HG03175 (cell line): ENCODE measurements around the gene UNC79.

Experiments
- ATAC-seq: cut with Tn5 transposase; IDR thresholded peaks from one replicate; pipeline ENCODE4 v1.9.1; 2021; ENCODE audit warnings: mild to moderate bottlenecking, moderate library complexity; ENCODE audit not compliant: unreplicated experiment

Gene UNC79

DNA sequence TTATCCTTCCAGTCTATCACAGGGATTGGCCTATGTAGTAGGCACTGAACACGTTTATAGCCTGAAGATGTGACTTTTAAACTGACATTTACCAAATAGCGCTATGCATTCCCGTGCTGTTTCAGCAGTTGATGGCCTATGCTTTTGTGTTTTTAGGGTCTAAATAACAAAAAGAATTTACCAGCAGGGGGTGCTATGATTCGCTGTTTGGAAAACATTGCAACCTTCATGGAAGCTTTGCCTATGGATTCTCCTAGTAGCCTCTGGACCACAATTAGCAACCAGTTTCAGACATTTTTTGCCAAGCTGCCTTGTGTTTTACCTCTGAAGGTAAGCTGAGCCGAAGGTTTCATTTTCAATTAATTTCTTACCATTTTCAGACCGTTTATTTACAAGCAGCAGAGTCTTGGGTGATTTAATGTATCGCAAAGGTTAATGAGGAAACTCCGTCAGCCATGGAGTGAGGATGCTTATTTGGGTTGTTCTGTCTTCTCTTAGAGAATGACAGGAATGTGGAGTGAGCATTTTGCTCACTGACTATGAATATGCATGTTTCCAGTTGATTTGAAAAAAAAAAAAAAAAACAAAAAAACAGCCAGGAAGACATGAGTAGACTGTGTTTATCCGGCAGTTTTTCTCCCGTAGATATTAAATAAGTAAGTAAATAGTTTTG is 224.5 kb downstream of the UNC79 start:
- no peak for ATAC-seq

DNA sequence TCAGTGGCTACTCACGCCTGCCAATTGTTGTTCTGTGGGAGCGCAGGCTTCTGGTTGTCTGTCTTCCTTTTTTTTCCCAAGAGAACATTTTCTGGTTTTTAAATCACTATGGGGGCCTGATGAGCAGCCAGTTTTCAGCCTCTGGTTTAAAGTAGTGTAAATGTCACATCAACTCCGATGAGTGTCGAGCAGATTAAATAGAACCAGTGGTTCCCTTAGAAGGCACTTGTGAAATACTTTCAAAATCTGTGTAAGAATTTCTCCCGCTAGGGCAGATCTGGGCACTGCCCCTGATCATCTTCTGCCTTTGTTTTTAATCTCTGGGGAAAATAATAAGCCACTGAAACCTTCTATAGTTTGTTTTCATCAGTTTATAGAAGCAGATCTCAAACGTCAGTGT is 227.1 kb downstream of the UNC79 start:
- no peak for ATAC-seq

DNA sequence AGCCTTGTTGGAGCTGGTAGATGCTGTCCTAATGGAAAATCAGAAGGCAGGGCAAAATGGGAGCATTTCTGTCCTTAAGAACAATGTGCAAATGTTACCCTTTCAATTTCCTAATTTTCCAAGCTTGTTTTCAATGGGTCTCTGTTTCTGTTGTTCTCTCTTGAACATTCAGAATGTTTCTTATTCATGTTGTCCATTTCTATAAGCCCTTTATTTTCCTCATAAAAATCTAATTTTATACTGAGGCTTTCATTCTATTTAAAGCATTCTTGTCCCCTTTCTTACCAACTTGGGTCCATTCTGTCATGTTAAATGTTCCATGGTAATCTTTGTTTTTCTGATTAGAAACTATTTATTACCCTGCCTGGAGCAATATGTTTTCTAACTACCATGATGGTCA is 232.6 kb downstream of the UNC79 start:
- ATAC-seq: no peak

DNA sequence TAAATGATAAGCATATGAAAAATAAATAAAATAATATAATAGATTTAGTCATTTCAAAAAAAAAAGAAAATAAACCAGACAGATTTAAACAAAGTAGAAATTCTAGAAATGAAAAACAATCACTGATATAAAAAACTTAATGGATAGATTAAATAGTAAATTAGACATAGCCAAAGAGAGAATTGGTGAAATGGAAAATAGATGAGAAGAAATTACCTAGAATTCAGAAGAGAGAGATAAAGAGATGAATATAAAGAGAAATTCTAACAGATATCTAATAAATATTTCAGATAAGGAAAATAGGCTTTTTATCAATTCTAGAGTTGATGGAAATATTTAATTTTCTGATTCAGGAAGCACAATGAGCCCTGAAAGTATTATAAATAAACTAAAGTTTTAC is 234.4 kb downstream of the UNC79 start:
- ATAC-seq: no peak

DNA sequence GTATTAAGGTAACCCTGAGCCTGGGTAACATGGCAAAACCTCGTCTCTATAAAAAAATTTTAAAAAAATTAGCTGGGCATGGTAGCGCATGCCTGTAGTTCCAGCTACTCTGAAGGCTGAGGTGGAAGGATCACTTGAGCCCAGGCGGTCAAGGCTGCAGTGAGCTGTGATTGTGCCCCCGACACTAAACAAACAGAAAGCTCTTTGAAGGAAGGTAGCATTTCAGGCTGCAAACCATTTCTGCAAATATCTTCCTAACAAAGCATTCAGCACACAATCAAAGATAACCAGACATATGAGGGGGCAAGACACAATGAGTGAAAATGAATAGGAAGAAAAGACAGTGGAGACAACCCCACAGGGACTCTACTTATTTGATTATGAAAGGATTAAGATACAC is 238.9 kb downstream of the UNC79 start:
- ATAC-seq: no peak

DNA sequence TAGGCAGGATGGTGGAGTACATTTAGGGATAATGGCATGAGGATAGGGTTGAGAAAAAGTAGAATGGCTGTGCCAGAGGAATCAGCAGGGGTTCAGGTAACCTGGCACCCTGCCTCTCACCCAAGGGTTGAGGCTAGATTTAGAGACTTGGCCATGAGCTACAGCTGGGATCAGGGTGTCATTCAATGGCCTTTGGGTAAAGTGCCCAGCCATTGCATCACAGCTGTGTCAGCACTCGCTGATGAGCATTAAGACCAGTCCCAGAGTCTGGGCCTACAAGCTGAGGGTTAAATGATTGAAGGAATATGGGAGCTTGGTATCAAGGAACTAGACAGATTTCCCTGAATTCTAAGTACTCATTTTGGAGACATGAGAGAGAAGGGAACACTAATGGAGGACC is 243.6 kb downstream of the UNC79 start:
- ATAC-seq: no peak

DNA sequence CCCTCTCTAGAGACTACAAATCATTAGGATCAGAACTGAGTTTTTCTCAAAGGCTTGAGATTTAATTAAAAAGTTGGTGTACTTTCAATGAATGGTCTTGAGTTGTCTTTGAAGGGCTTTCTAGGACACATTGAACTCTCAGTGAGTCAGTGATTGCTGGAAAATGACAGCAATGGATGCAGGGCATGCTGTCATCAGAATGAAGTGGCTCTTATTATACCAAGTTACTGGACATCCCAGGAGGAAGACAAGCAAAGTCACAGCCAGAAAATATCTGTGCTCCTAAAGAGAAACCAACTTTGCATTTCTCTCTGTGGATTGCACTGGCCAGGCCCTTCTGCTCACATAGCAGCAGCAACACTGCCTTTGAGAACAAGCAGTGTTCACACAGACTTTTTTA is 244.9 kb downstream of the UNC79 start:
- ATAC-seq: no peak

DNA sequence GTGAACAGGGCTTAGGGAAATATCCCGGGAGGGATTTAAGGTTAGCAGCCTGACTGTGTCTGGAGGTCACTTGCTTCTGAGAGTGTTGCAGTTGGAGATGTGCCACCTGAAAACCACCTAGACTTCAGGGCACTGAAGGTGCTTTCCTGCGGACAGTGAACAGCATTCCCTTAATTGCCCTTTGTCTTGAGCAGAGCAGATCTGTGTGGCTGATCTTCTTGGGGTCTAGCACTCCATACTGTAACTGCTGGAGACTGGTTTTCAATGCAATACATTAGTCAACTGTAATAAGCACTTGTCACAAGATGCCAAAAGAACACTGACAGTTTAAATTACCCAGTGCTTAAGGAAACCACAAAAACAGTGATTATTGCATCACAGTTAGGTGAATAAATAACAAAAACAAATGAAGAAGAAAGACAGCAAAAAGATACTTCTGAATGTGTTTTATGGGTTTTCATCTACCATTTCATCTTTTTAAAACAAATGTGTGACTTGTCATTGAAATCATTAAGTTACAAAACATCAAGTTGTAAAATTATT is 245.7 kb downstream of the UNC79 start:
- ATAC-seq: no peak

DNA sequence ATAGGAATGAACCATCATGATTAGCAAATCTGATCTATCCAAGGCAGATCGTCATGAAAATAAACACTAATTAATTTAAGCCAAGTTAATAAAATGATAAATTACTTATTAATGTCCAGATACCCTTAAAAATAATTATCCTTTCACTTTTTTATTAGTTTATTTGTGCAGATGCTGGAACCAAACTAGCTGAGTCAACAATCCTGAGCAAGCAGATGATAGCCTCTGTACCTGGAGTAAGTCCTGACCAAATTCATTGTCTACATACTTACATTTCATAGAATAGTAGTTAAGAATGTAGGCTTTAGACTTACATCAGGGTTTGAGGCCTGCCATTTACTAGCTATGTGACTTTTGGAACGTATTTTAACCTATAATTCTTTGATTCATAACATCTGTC is 251.7 kb downstream of the UNC79 start:
- no peak for ATAC-seq

DNA sequence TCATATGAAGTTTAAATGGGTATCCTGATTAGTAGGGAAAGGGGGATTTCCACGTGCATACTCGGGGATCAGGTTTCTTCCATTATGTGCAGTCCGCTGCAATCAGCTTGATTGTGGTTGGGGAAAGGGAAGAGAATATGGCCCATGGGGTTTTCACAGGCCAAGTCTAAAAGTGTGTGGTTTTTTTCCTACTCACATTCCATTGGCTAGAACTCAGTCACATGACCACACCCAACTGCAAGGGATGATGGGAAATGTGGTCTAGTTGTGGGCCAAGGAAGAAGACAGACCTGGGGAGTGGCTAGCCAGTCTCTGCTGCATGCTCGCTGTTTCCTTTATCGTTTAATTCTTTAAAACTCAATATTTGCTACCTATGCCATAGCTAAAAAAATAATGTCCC is 252.5 kb downstream of the UNC79 start:
- ATAC-seq: no peak

DNA sequence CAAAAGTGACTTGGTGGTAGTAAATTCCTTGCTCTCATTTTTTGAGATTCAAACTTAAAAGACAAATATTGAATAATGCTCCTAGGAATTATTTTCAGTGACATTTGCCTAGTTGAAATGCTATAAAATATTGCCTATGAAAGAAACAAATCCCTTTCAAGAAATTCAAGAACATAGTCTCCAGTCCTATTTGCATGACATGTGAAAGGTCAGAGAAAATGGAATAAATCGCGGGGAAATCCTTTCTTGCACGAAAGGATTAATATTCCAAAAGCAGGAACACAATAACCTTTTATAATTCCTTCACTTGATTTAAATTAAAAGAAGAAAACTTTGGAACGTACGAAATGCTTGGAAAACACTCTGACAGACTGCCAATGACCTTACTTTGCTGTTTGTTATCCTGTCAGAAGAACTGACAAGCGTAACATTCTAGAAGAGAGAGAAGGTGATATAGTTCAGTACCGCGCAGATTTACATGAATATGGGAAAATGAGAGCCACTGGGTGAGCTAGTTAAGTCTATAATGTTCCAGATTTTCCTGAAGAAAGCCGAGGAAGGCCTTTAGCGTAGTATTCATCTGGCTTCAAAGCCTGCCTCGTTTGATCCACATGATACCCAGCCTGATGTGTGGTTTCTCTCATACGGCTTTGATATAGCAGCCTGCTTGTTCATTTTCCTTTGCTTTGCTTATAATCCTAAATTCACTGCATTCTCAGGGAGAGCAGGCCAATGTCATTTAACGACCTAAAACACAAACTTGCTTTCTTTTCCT is 254.6 kb downstream of the UNC79 start:
- no peak for ATAC-seq

DNA sequence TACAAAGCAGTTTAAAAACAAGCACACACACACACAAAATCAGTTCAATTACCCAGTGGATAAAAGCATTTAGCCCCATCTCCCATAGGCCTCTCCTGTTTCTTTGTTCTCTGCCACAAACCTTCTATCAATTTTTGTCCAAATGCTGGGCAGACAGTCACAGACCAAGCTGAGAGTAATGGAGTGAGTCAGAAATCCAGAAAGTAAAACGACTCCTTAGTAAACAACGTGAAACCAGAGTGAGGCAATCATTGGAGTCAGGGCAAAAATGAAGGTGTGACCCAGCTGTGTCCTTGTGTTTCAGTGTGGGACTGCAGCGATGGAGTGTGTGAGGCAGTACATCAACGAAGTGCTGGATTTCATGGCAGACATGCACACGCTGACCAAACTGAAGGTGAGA is 255.5 kb downstream of the UNC79 start:
- no peak for ATAC-seq

DNA sequence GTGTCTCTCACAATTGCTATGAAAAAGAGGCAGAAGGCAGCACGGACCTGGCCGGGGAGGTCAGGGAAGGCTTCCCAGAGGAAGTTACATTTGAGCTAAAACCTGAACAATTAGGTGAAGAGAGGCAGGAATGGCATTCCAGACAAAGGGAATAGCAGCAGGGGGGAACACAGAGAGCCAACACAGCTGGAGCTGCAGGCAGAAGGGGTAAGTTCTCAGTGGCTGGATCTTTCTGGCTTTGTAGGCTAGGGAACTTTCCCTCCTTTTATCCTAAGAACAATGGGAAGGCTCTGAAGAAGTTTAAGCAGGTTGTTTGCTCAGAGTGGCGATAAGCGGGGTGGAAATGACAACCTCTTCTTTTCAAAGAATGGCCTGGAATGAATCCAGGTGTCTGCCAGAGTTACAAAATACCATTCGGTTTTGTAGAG is 257.5 kb downstream of the UNC79 start:
- no peak for ATAC-seq

DNA sequence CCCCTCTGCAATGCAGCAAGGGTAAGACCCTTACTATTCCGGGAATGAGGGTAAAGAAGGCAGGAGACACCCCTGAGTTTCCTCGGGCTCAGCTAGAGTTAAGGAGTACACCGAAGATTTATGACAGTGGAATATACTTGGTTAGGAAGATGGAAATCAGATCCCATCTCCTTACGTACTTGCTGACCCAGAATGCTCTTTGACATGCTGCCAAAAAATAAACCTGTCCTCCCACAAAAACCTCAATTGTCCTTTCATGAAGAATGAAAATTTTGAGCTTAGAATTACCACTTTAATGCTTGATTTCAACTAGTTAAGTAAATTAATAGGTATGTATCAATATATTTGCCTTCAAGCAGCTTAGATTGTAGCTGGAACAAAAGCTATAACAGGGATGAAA is 258.1 kb downstream of the UNC79 start:
- ATAC-seq: no peak

DNA sequence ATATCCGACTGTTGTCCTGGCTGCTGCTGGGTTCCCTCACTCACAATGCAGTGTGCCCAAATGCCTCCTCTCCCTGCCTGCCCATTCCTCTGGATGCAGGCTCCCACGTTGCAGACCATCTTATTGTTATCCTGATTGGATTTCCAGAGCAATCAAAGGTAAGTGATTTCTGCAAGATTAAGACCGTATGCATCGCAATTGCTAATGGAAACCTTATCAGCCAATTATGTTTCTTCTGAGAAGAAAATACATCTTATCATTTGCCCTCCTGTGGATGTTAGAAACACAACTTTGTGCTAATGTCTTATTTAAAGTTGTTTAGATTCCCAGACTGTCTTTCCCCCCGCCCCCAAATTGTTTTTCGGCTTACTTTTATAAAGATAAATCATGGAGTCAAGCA is 259.4 kb downstream of the UNC79 start:
- ATAC-seq: no peak

DNA sequence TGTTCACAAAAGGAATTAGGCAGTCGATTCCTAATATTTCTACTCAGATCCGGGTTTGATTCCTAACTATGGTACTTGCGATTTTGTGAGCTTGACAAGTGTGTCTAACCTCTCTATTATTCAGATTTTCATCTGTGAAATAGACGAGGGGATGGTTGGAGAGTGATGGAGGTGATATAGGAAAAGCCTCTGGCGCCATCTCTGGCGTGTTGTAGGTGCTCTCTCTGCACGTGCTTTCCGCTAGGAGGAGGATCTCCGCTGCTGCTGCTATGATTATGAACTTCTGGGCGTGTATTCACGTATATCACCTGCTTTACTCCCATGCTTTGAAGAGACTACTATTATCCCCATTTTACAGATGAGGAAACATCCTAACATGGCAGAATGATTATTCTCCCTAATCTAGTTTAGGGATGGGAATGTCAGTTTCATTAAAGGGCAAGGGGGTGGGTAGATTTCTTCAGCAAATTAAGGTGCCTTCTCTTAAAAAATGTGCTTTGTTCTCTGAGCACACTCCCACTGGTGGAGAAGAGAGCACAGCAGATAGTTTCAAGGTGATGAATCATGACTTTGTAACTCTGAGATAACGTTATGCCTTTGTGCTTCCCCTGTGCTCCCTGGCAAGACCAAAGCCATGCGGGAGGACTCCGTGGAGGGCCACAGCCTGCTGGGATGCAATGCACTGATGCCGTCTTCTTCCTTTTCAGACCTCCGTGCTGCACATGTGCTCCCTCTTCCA is 260.5 kb downstream of the UNC79 start:
- no peak for ATAC-seq

DNA sequence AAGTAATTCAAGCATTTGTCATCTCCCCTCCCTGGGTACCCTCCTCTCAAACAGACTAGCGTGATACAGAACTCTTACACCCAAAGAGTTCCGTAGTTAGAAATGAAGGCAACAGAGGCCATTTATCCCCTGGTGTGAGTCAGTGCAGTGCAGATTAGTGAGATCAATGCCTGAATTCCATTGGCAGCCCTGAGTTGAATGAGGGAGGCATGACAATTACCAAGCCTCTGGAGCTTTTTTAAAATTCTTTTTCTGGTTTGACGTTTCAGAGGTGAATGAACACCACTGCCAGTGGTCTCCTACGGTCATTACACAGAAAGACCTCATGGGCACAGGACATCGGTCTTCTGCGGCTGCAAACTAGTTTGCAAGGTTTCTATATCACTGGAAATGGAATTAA is 263.2 kb downstream of the UNC79 start:
- no peak for ATAC-seq

DNA sequence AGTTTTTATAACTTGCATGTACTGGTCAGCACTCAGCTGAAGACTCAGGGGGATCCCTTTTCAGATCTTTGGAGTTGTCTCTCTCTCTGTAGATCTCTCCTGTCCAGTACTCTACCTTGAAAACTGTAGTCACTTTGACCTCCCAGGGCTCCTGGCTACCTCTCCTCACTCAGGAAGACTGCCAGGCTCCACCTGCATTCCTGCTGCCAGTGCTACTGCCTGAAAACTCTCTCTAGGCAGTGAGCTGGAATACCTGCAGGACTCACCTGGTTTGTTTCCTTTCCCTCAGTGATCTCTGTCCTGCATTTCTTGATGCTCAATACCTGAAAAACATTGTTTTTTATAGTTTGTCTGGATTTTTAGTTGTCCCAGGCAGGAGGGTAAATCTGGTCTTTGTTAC is 270.2 kb downstream of the UNC79 start:
- ATAC-seq: no peak

DNA sequence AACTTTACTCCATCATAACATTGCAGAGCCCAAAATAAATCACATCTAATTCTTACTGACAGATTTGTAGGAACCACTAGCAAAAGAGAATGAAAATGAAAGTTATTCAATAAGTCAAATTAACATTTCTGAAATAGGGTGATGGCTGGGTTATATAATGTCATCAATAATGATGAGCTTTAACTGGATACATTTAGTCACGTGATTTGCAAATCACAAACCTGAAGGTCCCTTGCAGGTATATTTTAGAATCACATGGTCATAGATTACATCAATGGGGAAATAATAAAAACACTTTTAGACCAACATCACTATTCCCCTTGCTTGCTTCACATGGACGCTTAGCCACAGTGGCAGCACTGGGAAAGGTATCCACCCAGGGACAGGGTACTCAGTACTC is 270.8 kb downstream of the UNC79 start:
- ATAC-seq: no peak

DNA sequence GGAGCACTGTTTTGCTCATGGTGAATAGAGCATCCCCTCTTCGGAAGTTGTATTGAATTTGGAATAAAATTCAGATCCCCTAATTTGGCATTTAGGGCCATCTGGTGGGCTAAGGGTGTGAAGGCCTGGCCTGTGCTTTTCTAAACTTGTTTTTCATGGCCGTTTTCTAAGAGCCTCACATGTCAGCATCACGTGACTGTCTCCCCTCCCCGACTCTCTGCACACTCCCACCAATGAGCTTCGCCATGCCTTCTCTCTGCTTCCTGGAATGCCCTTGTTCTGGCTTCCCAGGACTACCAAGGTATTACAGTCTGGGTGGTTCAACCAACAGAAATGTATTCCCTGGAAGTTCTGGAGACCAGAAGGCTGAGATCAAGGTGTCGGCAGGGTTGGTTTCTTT is 272.2 kb downstream of the UNC79 start:
- ATAC-seq: no peak

DNA sequence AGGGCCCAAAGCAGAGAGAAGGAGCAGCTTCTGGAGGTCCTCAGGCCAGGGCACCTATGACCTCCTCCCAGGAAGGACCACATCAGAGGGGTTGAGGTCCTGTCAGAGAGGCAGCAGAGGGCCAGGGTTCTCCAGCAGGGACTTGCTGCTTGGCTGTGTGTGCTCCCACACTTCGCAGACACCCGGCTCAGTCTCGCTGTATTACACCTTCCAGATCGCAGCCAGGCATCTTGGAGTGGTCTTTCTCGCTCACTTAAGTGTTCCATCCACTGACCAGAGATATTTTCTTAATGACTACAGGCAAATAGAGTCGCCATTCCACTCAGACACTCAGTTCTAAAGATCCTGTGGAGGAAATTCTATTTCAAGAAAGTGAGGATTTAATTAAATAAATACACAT is 273.2 kb downstream of the UNC79 start:
- no peak for ATAC-seq
